Measurements from ENCODE around the gene GSTM4. TPM values are rescaled to one million over a fixed set of nuclear protein-coding genes. Genes with fewer than 3 reads are reported as not detected.
"Not testable (repeated sequence)": the region's sequence is repeated elsewhere in the genome, so short reads cannot be mapped to it uniquely, and the experiment has no call there.

The GSTM4 gene
- total RNA-seq, 1 experiment from 2014 or later: 188 TPM

DNA sequence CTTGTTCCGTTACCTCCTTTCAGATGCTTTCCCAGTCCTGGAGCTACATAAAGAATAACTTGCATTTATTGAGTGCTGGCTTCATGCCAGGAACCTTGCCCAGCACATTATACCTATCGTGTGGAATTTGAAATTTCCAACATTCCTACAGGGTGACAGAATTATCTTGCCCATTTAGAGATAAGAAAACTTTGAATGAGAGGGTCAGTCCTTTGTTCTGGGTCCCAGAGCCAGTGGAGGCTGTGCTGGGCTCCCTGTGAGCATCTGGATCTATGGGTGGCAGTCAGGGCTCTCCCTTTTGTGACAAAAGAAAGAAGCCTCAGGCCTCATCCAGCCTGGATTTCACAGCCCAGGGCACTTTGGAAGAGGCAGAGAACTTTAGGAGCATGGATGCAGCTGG, 3.2 kb downstream of the GSTM4 start:
- peak; percentile 3 for DNase-seq (ENCODE audit: low spot score)
- no TSS peak for BruUV-seq (replicated peaks)
- intact Hi-C loops (cut with micrococcal nuclease; ENCODE audit: unreplicated experiment): no loop called here
- peak overlapping the region; percentile 47 for H3K27ac ChIP-seq (ENCODE audit: low read depth, low read length, poor library complexity, severe bottlenecking)
- no peak overlapping the region for H3K4me3 ChIP-seq (ENCODE audit: low read depth, low read length, poor library complexity, severe bottlenecking)
- ChIA-PET CTCF (no interaction called here), POLR2A (ENCODE audit: low non-redundant PET) (no interaction called here)
- H3K36me3 ChIP-seq (ENCODE audit: insufficient read depth, low read length, poor library complexity, severe bottlenecking): peaks cover 40% of the 10 kb centered on the region
- H3K9me3 ChIP-seq (ENCODE audit: low read depth, low read length, poor library complexity, severe bottlenecking): no peaks in the 10 kb centered on the region
- no peak for TF ChIP-seq EZH2 (IDR thresholded peaks at IDR 0.05; ENCODE audit: borderline replicate concordance, low read depth, low read length, poor library complexity, severe bottlenecking)
- TF ChIP-seq, protein P1, sequence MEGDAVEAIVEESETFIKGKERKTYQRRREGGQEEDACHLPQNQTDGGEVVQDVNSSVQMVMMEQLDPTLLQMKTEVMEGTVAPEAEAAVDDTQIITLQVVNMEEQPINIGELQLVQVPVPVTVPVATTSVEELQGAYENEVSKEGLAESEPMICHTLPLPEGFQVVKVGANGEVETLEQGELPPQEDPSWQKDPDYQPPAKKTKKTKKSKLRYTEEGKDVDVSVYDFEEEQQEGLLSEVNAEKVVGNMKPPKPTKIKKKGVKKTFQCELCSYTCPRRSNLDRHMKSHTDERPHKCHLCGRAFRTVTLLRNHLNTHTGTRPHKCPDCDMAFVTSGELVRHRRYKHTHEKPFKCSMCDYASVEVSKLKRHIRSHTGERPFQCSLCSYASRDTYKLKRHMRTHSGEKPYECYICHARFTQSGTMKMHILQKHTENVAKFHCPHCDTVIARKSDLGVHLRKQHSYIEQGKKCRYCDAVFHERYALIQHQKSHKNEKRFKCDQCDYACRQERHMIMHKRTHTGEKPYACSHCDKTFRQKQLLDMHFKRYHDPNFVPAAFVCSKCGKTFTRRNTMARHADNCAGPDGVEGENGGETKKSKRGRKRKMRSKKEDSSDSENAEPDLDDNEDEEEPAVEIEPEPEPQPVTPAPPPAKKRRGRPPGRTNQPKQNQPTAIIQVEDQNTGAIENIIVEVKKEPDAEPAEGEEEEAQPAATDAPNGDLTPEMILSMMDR (conservative IDR thresholded peaks at IDR 0.05; ENCODE audit: low read depth, low read length): no peak
- peaks cover 12% of the 10 kb centered on the region for H3K4me1 ChIP-seq (ENCODE audit: insufficient read depth, low read length, poor library complexity, severe bottlenecking)
- no peaks in the 10 kb centered on the region for H3K27me3 ChIP-seq (replicated peaks; ENCODE audit: insufficient read depth, low read depth, low read length, poor library complexity)

DNA sequence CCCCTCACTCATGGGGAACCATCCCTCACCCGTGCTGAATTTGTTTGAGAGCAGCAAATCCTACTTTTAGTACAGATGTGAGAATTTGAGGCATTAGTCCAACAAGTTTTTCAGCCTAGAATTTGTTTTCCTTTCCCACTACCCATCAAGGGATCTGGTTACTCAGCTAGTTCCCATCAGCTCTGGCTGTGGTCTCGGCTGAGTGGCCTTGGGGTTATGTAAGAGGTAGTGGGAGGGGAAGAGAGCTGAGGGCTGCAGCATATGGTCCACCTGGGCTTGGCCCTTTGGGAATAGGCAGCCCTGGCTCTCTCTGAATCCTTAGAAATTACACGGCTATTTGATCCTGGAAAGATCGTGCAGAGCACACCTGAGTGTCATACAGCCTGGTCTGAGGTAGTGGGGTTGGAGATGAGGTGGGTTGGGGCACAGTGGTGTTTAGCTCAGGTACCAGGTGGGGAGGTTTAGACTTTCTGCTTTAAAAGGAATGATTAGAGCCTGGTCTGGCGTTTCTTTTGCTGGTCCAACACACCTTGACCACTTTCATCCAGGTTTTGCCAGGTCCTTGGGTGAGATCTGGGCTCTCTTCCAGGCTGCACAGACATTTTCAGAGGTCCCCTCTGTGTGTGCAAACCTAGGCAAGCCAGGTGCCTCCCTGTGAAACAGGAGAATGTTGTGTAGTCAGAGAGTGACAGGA, 4.2 kb downstream of the GSTM4 start:
- Histone ChIP-seq H3K9me3 (ENCODE audit: low read depth, low read length, poor library complexity, severe bottlenecking) (no peaks in the 10 kb centered on the region), H3K36me3 (ENCODE audit: insufficient read depth, low read length, poor library complexity, severe bottlenecking) (peaks cover 40% of the 10 kb centered on the region), H3K4me3 (ENCODE audit: low read depth, low read length, poor library complexity, severe bottlenecking) (no peak overlapping the region), H3K27me3 (replicated peaks; ENCODE audit: insufficient read depth, low read depth, low read length, poor library complexity) (no peaks in the 10 kb centered on the region), H3K27ac (ENCODE audit: low read depth, low read length, poor library complexity, severe bottlenecking) (no peak overlapping the region), H3K4me1 (ENCODE audit: insufficient read depth, low read length, poor library complexity, severe bottlenecking) (peaks cover 2% of the 10 kb centered on the region)
- intact Hi-C loops (cut with micrococcal nuclease; ENCODE audit: unreplicated experiment): no loop called here
- DNase-seq (ENCODE audit: low spot score): peak; percentile 1
- no peak for TF ChIP-seq EZH2 (IDR thresholded peaks at IDR 0.05; ENCODE audit: borderline replicate concordance, low read depth, low read length, poor library complexity, severe bottlenecking)
- TF ChIP-seq, protein P1 (conservative IDR thresholded peaks at IDR 0.05; ENCODE audit: low read depth, low read length): no peak
- no TSS peak for BruUV-seq (replicated peaks)
- ChIA-PET POLR2A (ENCODE audit: low non-redundant PET) (interaction anchor here (0.6 kb wide), 1 partner anchor 111 kb away, joined by 5 read pairs; no protein-coding TSS in a partner anchor), CTCF (no interaction called here)

DNA sequence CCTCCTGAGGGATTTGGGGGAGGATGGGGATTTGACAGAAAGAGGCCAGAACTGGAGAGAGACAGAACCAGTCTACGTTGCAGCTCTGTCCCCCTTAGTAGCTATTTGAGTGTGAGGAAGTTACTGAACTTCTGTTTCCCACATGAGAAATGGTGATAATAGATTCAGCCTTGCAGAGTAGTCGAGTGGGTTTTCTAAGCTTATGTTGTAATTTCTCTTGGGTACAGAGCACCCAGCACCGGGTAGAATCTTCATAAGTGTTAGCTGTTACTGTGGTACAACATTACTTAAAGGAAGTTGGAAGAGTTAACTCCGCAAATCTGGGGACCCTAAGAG, 4.8 kb downstream of the GSTM4 start:
- H3K9me3 ChIP-seq (ENCODE audit: low read depth, low read length, poor library complexity, severe bottlenecking); intact Hi-C loops (cut with micrococcal nuclease; ENCODE audit: unreplicated experiment); CTCF ChIA-PET; H3K4me3 ChIP-seq (ENCODE audit: low read depth, low read length, poor library complexity, severe bottlenecking); BruUV-seq (replicated peaks); H3K27ac ChIP-seq (ENCODE audit: low read depth, low read length, poor library complexity, severe bottlenecking); H3K4me1 ChIP-seq (ENCODE audit: insufficient read depth, low read length, poor library complexity, severe bottlenecking); H3K27me3 ChIP-seq (replicated peaks; ENCODE audit: insufficient read depth, low read depth, low read length, poor library complexity): not testable (repeated sequence)
- peak; percentile 1 for DNase-seq (ENCODE audit: low spot score)
- POLR2A ChIA-PET (ENCODE audit: low non-redundant PET): interaction anchor here (0.6 kb wide), 1 partner anchor 112 kb away, joined by 5 read pairs; no protein-coding TSS in a partner anchor
- peaks cover 40% of the 10 kb centered on the region for H3K36me3 ChIP-seq (ENCODE audit: insufficient read depth, low read length, poor library complexity, severe bottlenecking)

DNA sequence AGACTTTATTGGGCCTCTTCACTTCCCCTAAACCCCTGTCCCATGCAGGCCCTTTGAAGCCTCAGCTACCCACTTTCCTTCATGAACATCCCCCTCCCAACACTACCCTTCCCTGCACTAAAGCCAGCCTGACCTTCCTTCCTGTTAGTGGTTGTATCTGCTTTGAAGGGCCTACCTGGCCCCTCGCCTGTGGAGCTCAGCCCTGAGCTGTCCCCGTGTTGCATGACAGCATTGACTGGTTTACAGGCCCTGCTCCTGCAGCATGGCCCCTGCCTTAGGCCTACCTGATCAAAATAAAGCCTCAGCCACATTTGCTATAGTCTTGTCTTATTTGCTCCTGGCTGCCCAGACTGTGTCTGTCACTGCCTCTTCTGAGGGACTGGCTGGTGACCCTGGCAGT, 5.5 kb downstream of the GSTM4 start:
- ChIA-PET CTCF (no interaction called here), POLR2A (ENCODE audit: low non-redundant PET) (no interaction called here)
- Histone ChIP-seq H3K27ac (ENCODE audit: low read depth, low read length, poor library complexity, severe bottlenecking) (no peak overlapping the region), H3K9me3 (ENCODE audit: low read depth, low read length, poor library complexity, severe bottlenecking) (no peaks in the 10 kb centered on the region), H3K4me3 (ENCODE audit: low read depth, low read length, poor library complexity, severe bottlenecking) (no peak overlapping the region), H3K36me3 (ENCODE audit: insufficient read depth, low read length, poor library complexity, severe bottlenecking) (peaks cover 40% of the 10 kb centered on the region), H3K4me1 (ENCODE audit: insufficient read depth, low read length, poor library complexity, severe bottlenecking) (no peaks in the 10 kb centered on the region), H3K27me3 (replicated peaks; ENCODE audit: insufficient read depth, low read depth, low read length, poor library complexity) (no peaks in the 10 kb centered on the region)
- TF ChIP-seq, protein P1 (conservative IDR thresholded peaks at IDR 0.05; ENCODE audit: low read depth, low read length): no peak
- TF ChIP-seq EZH2 (IDR thresholded peaks at IDR 0.05; ENCODE audit: borderline replicate concordance, low read depth, low read length, poor library complexity, severe bottlenecking): no peak
- no TSS peak for BruUV-seq (replicated peaks)
- intact Hi-C loops (cut with micrococcal nuclease; ENCODE audit: unreplicated experiment): no loop called here
- peak; percentile 0 for DNase-seq (ENCODE audit: low spot score)

All from A673 (cell line).